GM23248 (cell line): ENCODE results near the gene PTPRD. TPM values are rescaled to one million over a fixed set of nuclear protein-coding genes. Genes with fewer than 3 reads are reported as not detected.

Source experiments
- DNase-seq: peaks from one replicate; pipeline ENCODE4 v3.0.0-alpha.2; 2015
- H2AFZ ChIP-seq: fragments of 200-600 bp; sonication (generic); 2 replicates; pipeline ENCODE4 v1.6.1; 2016; ENCODE audit warnings: antibody characterized with exemption
- H3F3A ChIP-seq: fragments of 200-600 bp; sonication (generic); 2 replicates; pipeline ENCODE4 v1.6.1; 2016; ENCODE audit warnings: mild to moderate bottlenecking, antibody characterized with exemption, mixed run types; ENCODE audit not compliant: insufficient read depth
- H3K27ac ChIP-seq: fragments of 200-600 bp; sonication (generic); 2 replicates; pipeline ENCODE4 v1.5.1; 2016; ENCODE audit warnings: mild to moderate bottlenecking
- H3K27me3 ChIP-seq: fragments of 200-600 bp; sonication (generic); replicated peaks from 2 replicates; pipeline ENCODE4 v1.6.1; 2016; ENCODE audit warnings: mild to moderate bottlenecking; ENCODE audit not compliant: insufficient read depth
- H3K36me3 ChIP-seq: fragments of 200-600 bp; sonication (generic); 2 replicates; pipeline ENCODE4 v1.6.1; 2016; ENCODE audit warnings: low read depth, mild to moderate bottlenecking
- H3K4me1 ChIP-seq: fragments of 200-600 bp; sonication (generic); 2 replicates; pipeline ENCODE4 v1.6.1; 2016; ENCODE audit warnings: mild to moderate bottlenecking; ENCODE audit not compliant: insufficient read depth
- H3K4me2 ChIP-seq: fragments of 200-600 bp; sonication (generic); one replicate; pipeline ENCODE4 v1.6.1; 2016; ENCODE audit warnings: mild to moderate bottlenecking; ENCODE audit not compliant: unreplicated experiment
- H3K4me3 ChIP-seq: fragments of 200-600 bp; sonication (generic); 2 replicates; pipeline ENCODE4 v1.5.1; 2016; ENCODE audit warnings: mild to moderate bottlenecking
- H3K79me2 ChIP-seq: fragments of 200-600 bp; sonication (generic); 2 replicates; pipeline ENCODE4 v1.6.1; 2016; ENCODE audit warnings: mild to moderate bottlenecking; ENCODE audit not compliant: insufficient read depth
- H3K9ac ChIP-seq: fragments of 200-600 bp; sonication (generic); 2 replicates; pipeline ENCODE4 v1.6.1; 2016; ENCODE audit warnings: mild to moderate bottlenecking
- H3K9me2 ChIP-seq: fragments of 200-600 bp; sonication (generic); 2 replicates; pipeline ENCODE4 v1.6.1; 2016; ENCODE audit warnings: mixed run types, mild to moderate bottlenecking, moderate library complexity; ENCODE audit not compliant: insufficient read depth
- H3K9me3 ChIP-seq: fragments of 200-600 bp; sonication (generic); one replicate; pipeline ENCODE4 v1.6.1; 2017; ENCODE audit warnings: low read depth
- H4K20me1 ChIP-seq: fragments of 200-600 bp; sonication (generic); 2 replicates; pipeline ENCODE4 v1.6.0; 2016; ENCODE audit not compliant: insufficient read depth
- EZH2 ChIP-seq: fragments of 200-600 bp; sonication (generic); IDR thresholded peaks from 2 replicates; pipeline ENCODE4 v1.6.1; 2018; ENCODE audit warnings: antibody characterized with exemption, mild to moderate bottlenecking; ENCODE audit not compliant: insufficient read depth, poor library complexity, severe bottlenecking
- EZH2phosphoT487 ChIP-seq: fragments of 200-600 bp; sonication (generic); IDR thresholded peaks from 2 replicates; pipeline ENCODE4 v1.6.1; 2018; ENCODE audit warnings: antibody characterized with exemption, moderate library complexity, mild to moderate bottlenecking, low read depth; ENCODE audit not compliant: insufficient read depth
- WGBS, 2 experiments: methylation state at CpG; one replicate each; pipeline ENCODE4 v1.1.6; 2015 to 2017; ENCODE audit warnings: low lambda C conversion rate in 2 of 2, low coverage in 1 of 2; ENCODE audit errors: missing lambda C conversion rate in 2 of 2; 5-methylcytosine and 5-hydroxymethylcytosine counted together
- in situ Hi-C: fragments of 300-500 bp; cut with MboI; formaldehyde crosslinking; loops from 2 replicates; pipeline ENCODE4 v1.15.0; 2020
- polyA plus RNA-seq: library from polyadenylated mRNA; unstranded; fragments of >200 nt; fragmentation: Nextera tagmentation; extraction: Ambion mirVana; gene quantifications from 2 replicates; pipeline ENCODE4 v1.2.1, GENCODE V29; 2016
- total RNA-seq: library from RNA; depleted of rRNA; stranded (reverse); fragments of >200 nt; shearing (Covaris generic); gene quantifications from 2 replicates; pipeline ENCODE4 v1.2.3, GENCODE V29; 2014

The PTPRD gene
- total and polyA plus RNA-seq, 2 experiments from 2014 or later: 0.05 TPM; not detected in 1

DNA sequence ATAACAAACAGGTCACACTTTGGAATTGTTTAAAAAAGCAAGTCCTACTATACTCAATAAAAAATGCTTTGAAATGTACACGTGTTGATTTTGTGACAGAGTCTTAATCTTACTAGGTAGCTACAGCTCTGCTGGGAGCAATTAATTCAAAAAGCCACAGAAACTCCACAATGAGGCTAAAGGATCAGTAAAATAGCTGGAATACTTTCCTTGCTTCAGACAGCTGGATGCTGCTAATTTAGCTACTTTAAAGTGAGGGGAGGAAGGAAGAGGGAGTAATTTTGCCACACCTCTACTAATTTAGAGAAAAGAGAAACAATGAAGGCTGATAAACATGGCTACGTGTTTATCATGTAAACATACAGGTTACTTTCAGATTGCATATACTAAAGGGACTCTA, 1885.6 kb downstream of the PTPRD start:
- Histone ChIP-seq H3K4me2 (no peak overlapping the region), H2AFZ (no peak overlapping the region), H3K4me3 (no peak overlapping the region), H3F3A (no peaks in the 10 kb centered on the region), H3K27me3 (no peaks in the 10 kb centered on the region), H4K20me1 (no peaks in the 10 kb centered on the region), H3K9me2 (no peaks in the 10 kb centered on the region), H3K4me1 (no peaks in the 10 kb centered on the region), H3K36me3 (no peaks in the 10 kb centered on the region), H3K9ac (no peak overlapping the region), H3K9me3 (no peaks in the 10 kb centered on the region), H3K79me2 (no peaks in the 10 kb centered on the region), H3K27ac (no peak overlapping the region)
- TF ChIP-seq EZH2phosphoT487: no peak
- no peak for DNase-seq
- in situ Hi-C loops: no loop called here
- WGBS, 2 experiments: 22% methylated on average over 2 of the region's 2 CpGs

DNA sequence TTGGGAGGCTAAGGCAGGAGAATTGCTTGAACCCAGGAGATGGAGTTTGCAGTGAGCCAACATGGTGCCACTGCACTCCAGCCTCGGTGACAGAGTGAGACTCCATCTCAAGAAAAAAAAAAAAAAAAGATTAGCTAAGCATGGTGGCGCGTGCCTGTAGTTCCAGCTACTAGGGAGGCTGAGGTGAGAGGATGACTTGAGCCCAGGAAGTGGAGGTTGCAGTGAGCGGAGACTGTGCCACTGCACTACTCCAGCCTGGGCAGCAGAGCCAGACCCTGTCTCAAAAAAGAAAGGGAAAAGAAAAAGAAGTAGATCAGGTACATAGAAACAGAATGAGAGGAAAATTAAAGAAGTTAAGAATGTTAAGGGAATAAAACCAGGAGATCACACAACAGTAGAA, 1886.1 kb downstream of the PTPRD start:
- H3K9me2 ChIP-seq: no peaks in the 10 kb centered on the region
- no peaks in the 10 kb centered on the region for H3K27me3 ChIP-seq
- H3K4me2 ChIP-seq: no peak overlapping the region
- no peak overlapping the region for H3K27ac ChIP-seq
- H3K9ac ChIP-seq: no peak overlapping the region
- in situ Hi-C loops: no loop called here
- no peaks in the 10 kb centered on the region for H3K9me3 ChIP-seq
- H2AFZ ChIP-seq: no peak overlapping the region
- H3F3A ChIP-seq: no peaks in the 10 kb centered on the region
- no peaks in the 10 kb centered on the region for H3K79me2 ChIP-seq
- TF ChIP-seq EZH2 (no peak), EZH2phosphoT487 (no peak)
- no peak for DNase-seq
- H3K4me3 ChIP-seq: no peak overlapping the region
- H3K4me1 ChIP-seq: no peaks in the 10 kb centered on the region
- 36 to 41% methylated on average over 3 to 4 of the region's 4 CpGs for WGBS, 2 experiments
- no peaks in the 10 kb centered on the region for H3K36me3 ChIP-seq
- no peaks in the 10 kb centered on the region for H4K20me1 ChIP-seq

DNA sequence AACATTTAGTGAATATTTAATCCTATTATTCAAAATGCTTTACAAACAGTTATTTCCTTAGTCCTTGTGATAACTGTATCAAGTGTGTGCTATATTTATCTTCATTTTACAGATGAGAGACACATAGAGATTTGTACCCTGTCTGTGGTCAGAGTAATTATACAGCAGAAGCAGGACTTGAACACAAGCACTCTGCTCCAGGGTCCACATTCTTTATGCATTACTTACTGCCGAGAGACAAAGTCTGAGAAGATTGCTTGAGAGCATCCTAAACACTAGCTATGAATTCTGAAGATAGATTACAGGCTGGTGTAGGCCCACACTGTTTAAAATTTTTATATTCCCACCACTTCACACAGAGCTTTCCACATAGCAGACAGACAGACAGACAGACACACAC, 1887.2 kb downstream of the PTPRD start:
- Histone ChIP-seq H3K36me3 (no peaks in the 10 kb centered on the region), H4K20me1 (no peaks in the 10 kb centered on the region), H3F3A (no peaks in the 10 kb centered on the region), H3K9me3 (no peaks in the 10 kb centered on the region), H3K27ac (no peak overlapping the region), H3K4me3 (no peak overlapping the region), H3K27me3 (no peaks in the 10 kb centered on the region), H3K9ac (no peak overlapping the region), H2AFZ (no peak overlapping the region), H3K79me2 (no peaks in the 10 kb centered on the region), H3K4me1 (no peaks in the 10 kb centered on the region), H3K4me2 (no peak overlapping the region), H3K9me2 (no peaks in the 10 kb centered on the region)
- DNase-seq: no peak
- in situ Hi-C loops: no loop called here
- TF ChIP-seq EZH2phosphoT487 (no peak), EZH2 (no peak)
- 0 to 5% methylated on average over 1 of the region's 1 CpG for WGBS, 2 experiments

DNA sequence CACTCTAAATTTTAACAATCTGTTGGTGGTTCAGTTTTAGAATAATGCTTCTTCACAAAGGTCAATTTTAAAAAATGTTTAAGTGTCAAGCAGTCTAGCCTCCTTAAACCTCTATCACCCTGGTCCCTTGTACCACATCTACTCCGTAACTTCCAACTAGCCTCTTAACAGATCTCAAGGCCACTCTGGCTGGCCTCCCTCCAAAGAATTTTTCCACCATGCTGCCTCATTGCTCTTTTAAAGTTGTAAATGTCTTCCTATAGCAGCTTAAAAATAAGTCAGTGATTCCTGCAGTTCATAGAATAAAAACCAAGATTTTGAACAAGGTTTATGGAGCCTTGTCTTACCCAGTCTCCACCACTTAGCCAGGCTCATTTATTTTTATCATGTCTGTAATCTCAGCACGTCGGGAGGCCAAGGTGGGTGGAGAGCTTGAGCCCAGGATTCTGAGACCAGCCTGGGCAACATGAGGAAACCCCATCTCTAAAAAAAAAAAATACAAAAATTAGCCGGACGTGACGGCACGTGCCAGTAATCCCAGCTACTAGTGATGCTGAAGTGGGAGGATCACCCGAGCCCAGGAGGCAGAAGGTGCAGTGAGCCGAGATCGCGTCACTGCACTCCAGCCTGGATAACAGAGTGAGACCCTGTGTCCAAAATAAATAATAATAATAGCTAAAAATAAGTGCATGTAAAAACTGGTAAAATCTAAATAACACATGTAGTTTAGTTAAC, 1888.4 kb downstream of the PTPRD start:
- no peak for TF ChIP-seq EZH2
- no peak for TF ChIP-seq EZH2phosphoT487
- Histone ChIP-seq H3K4me2 (no peak overlapping the region), H4K20me1 (no peaks in the 10 kb centered on the region), H3K27me3 (no peaks in the 10 kb centered on the region), H3K9me2 (no peaks in the 10 kb centered on the region), H3K9me3 (no peaks in the 10 kb centered on the region), H3K4me3 (no peak overlapping the region), H3K4me1 (no peaks in the 10 kb centered on the region), H3K36me3 (no peaks in the 10 kb centered on the region), H2AFZ (no peak overlapping the region), H3K27ac (no peak overlapping the region), H3K9ac (no peak overlapping the region), H3F3A (no peaks in the 10 kb centered on the region), H3K79me2 (no peaks in the 10 kb centered on the region)
- WGBS, 2 experiments: 47 to 51% methylated on average over 11 of the region's 11 CpGs
- in situ Hi-C loops: no loop called here
- no peak for DNase-seq
